GM18517 (cell line): ENCODE results near the gene IGFL1.
"Not testable (repeated sequence)": the region's sequence is repeated elsewhere in the genome, so short reads cannot be mapped to it uniquely, and the experiment has no call there.

Experiments used
- ATAC-seq: cut with Tn5 transposase; IDR thresholded peaks from one replicate; pipeline ENCODE4 v1.9.1; 2021; ENCODE audit warnings: mild to moderate bottlenecking, moderate library complexity; ENCODE audit not compliant: unreplicated experiment

Gene IGFL1

GRCh38 chr19:46221981-46222610, 7.4 kb upstream of the IGFL1 start:
- ATAC-seq = no peak

- ATAC-seq = not testable (repeated sequence)
Observed at GRCh38 chr19:46223787-46224186, 5.8 kb upstream of the IGFL1 start.

GRCh38 chr19:46224773-46225172, 4.8 kb upstream of the IGFL1 start:
- ATAC-seq = no peak

- no peak for ATAC-seq
Observed at GRCh38 chr19:46225558-46226004, 4.0 kb upstream of the IGFL1 start.

GRCh38 chr19:46226438-46226973, 3.0 kb upstream of the IGFL1 start:
- ATAC-seq = no peak

GRCh38 chr19:46232029-46232428, 2.5 kb downstream of the IGFL1 start:
- ATAC-seq = no peak

GRCh38 chr19:46232468-46232867, 2.9 kb downstream of the IGFL1 start:
- no peak for ATAC-seq

GRCh38 chr19:46232938-46233621, 3.5 kb downstream of the IGFL1 start:
- ATAC-seq = no peak

GRCh38 chr19:46233871-46234270, 4.3 kb downstream of the IGFL1 start:
- not testable (repeated sequence) for ATAC-seq

GRCh38 chr19:46238141-46238540, 8.6 kb downstream of the IGFL1 start:
- ATAC-seq = not testable (repeated sequence)

GRCh38 chr19:46239193-46240024, 9.9 kb downstream of the IGFL1 start:
- no peak for ATAC-seq

- no peak for ATAC-seq
Observed at GRCh38 chr19:46240693-46241092, 11.2 kb downstream of the IGFL1 start.

- no peak for ATAC-seq
Observed at GRCh38 chr19:46241626-46242025, 12.1 kb downstream of the IGFL1 start.

GRCh38 chr19:46243081-46243654, 13.6 kb downstream of the IGFL1 start:
- ATAC-seq = not testable (repeated sequence)

GRCh38 chr19:46250076-46250735, 20.7 kb downstream of the IGFL1 start:
- ATAC-seq = no peak

- no peak for ATAC-seq
Observed at GRCh38 chr19:46251416-46251815, 21.9 kb downstream of the IGFL1 start.

- no peak for ATAC-seq
Observed at GRCh38 chr19:46254776-46255175, 25.2 kb downstream of the IGFL1 start.

- no peak for ATAC-seq
Observed at GRCh38 chr19:46256855-46257254, 27.3 kb downstream of the IGFL1 start.

GRCh38 chr19:46261501-46261900, 32.0 kb downstream of the IGFL1 start:
- ATAC-seq = not testable (repeated sequence)

GRCh38 chr19:46262684-46263296, 33.2 kb downstream of the IGFL1 start:
- ATAC-seq = peak; percentile 61
